HG02885 (cell line): ENCODE measurements around the gene CAMK2A.

ENCODE experiments used
- ATAC-seq: cut with Tn5 transposase; IDR thresholded peaks from one replicate; pipeline ENCODE4 v1.9.1; 2021; ENCODE audit warnings: mild to moderate bottlenecking; ENCODE audit not compliant: unreplicated experiment, poor library complexity

CAMK2A gene

DNA sequence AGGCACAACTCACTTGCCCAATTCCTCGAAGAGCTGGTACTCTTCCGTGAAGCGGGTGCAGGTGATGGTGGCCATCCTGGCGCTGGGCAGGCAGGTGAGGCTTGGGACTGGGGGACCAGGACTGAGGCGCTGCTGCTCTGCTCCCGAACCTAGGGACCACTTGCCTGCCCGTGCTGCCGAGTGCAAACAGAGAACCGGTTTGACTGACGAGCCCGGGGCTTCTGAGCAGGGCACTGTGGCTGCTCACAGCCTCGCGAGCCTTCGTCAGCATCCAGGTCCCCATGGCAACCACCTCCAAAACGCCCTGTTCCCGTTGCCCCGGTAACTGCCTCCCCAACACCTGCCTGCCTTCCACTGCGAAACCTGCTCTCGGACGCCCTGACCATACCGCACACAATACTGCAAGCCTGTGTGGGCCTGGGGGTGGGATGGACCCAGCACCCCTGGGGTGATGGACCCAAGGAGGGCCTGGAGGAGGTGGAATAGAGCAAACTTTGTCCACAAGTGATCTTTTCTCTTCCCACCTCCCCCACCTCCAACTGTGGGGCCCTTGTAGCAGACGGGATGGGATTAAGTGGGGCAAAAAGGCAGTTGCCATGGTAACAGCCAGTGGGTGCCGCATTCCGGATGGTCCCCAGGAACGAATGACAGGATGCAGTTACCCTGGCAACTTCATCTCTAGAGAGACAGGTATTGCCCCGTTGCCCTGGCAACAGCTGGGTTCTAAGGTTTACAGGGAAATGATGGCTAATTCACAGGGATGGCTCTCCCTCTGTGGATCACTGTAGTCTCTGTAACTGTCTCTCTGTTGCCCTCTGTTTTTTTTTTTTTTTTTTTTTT is at the start of gene CAMK2A:
TSS of gene CAMK2A (minus strand) at position 223 of the 840 bp plus-strand sequence. CDS start at position 75, 148 bp downstream.
- no peak for ATAC-seq

DNA sequence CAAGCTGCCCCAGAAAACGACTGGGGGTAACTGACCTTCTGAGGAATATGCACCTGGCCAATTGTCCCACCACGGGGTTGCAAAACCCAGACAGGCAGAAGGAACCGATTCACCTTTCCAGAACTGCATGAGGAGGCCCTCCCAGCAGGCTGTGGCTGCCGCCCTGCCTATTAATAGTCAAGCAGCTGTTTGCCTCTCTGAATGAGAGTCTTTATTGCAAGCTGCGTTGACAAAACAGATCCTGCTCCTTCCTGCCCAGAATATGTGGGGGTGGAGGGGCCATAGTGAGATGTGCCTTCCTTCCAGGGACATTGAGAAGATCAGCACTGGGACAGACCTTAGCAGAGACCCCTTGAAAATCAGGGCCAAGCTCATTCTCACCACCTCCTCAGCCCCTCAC is 49.6 kb upstream of the CAMK2A start:
- no peak for ATAC-seq

DNA sequence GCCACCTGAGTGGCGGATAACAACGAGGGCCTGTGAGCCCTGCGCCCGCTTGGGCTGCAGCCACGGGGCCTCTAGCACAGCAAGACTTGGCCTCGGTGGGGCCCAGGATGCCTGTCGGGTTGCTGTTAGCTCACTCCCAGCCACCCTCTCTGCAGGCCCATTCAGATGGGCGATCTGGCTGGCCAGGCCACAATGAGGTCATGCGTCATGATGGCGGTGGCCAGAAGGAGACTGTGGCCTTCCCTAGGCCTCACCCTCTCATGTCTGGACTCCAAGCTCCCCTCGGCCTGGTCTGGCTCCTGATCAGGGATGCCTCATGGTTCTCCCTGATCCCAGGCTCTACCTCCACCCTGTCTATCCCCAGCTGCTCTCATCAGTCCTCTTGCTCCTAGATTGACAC is 49.0 kb upstream of the CAMK2A start:
- no peak for ATAC-seq

DNA sequence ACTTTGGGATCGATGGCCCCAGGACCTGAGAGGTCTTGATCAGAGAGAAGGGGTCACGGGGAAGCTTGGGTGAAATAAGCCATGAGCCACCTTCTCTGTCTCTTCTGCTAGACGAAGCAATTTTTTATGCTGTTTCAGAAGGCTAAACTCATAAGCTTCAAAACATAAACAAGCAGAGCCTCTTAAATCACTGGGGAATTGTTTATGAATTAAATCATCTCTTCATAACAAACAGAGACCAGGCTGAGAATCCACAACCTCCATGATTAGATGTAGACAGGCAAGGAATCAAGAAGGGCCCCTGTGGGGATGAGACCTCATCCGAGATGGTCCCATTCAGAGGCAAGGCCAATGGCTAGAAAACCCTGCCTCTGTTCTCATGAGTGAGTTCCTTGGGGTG is 46.2 kb upstream of the CAMK2A start:
- ATAC-seq: no peak

DNA sequence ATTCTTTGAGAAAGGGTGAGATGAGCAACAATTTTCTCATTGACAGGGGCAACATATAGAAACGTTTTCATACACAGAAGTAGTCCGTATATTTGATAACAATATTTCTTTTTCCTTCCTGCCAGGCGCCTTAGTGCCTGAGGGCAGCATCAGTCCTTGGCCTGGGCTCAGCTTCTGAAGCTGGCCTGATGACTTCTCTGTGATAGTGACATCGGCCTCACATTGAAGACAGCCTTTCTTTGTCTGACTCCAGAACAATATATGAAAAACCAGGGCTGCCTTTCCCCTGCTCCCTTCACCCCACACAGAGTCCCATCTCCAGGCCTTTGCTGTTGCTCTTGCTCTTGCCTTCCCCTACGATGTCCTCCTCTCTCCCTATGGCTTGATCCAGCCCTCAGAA is 43.8 kb upstream of the CAMK2A start:
- ATAC-seq: no peak

DNA sequence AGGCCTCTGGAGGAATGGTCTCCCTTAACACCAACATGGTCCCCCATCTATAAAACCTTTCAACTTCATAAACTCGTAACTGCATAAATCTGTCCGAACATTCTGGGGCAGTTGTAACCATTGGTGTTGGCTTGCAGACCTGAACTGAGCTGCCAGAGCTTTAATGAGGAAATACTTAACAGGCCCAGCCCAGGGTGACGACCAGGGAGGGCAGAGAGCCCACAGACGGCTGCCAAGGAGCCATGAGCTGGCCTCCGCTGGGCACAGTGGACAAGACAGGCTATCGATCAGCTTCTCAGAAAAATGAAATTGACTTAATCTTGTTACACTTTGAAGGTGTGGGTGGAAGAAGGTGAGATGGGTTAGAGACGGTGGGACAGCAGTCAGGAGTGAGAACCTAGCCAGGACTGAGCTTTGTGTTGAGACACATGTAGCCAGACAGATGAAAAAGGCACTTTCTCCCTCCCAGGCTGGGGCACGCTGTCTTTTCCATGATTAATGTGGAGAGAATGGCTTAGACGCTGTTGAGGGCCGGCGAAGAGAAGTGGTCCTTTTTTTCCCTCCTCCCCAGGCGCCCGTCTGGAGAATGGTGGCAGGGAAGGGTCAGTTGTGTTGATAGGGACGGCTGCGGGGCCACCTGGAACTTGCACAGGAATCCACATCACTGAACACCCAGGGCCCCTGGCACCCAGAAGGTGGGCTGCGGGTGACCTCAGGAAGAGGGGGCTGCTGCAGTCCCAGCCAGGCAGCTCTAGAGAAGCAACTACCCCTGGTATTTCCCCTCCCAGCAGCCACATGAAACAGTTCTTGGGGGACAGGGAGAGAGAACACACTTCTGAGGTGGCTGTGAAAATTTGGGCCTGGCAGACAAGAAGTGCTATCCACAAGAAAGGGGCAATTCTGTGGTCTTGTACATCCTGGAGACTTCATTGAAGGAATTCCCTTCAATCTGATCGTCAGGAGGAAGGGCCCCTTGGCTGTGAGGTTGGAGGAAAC is 40.6 kb upstream of the CAMK2A start:
- ATAC-seq: no peak

DNA sequence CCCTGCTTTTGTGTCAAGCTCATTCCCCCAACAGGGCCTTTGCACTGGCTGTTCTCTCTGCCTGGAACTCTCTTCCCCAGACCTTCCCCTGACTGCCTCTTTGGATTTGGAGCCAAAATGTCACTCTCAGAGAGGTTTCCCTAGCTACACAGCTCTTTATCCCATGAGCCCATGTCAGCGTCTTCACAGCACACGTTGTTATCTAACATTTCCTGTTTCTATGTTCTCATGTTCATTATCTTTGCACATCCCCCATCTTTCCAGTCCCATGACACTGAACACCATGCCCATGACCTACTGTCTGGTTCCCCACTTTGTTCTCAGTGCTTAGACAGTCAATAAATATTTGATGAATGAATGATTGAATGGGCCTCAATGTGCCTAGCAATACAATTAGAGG is 39.5 kb upstream of the CAMK2A start:
- no peak for ATAC-seq

DNA sequence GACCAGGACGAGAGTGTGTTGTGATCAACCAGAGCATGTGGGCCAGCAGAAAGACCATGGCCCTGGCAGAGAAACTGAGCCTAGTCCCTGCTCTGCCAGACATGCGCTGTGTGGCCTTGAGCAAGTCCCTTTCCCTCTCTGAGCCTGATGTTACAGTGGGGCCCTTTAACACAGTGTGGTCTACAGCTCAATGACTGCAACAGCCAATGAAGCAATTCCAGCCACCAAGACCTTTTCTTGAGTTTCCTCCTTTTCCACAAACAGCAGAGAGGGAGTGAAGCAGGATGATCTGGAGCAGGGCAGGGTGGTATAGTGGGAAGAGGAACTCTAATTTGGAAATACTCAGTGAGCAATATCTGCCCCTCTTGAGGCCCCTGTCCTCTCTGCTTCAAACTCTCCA is 38.9 kb upstream of the CAMK2A start:
- ATAC-seq: no peak

DNA sequence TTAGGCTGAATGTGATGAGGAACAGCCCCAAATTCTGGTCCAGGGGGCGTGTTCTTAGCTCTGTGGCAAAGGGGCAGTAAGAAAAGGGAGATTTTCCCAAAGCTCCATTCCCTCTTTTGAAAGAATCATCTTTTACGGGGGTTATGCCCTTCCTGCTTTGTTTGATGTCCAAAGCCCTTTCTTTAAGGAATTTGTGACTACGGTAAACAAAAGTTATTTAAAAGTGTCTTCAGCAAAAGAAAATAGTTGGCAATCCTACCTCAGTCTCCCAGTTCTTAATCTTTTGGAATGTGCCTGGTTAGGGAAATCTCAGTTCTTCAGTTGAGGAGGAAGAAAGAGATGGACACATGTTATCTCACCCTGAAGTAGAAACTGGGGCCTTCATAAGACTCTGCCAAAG is 37.6 kb upstream of the CAMK2A start:
- no peak for ATAC-seq

DNA sequence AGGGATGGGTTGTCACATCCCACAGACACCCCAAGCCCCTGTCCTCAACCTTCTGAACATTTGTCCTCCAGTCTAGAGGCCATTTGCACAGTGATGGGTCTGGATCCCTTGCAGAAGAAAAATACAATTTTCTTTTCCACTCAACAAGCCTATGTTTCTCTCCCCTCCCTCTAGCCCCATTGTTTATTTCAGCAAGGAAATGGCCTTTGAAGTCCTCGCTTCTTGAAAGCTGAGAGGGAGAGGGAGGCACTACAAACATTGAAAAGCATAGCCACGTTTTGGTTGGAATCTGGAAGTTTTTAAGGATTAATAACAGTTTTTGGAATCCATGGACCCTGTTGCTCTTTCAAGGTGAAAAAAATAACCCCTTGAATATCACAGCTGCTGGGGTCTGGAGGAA is 37.1 kb upstream of the CAMK2A start:
- no peak for ATAC-seq

DNA sequence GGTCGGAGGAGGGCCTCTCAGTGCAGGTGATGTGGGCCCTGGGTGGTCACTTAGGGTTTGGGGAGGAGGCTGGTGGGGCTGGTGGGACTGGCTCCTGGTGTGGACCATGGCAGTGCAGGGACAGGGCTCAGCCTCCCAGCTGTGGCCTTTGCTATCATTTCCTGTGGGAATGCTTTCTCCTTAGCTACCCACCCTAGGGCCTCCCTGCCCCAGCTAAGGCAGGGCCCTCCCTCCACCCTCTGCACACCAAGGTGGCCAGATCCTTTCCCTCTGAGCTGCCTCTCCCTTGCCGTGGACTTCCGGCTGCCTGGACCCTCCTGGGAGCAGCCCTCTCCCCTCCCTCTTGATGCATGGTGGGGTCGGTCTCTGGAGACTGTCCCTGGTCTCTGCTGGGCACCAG is 35.9 kb upstream of the CAMK2A start:
- ATAC-seq: no peak

DNA sequence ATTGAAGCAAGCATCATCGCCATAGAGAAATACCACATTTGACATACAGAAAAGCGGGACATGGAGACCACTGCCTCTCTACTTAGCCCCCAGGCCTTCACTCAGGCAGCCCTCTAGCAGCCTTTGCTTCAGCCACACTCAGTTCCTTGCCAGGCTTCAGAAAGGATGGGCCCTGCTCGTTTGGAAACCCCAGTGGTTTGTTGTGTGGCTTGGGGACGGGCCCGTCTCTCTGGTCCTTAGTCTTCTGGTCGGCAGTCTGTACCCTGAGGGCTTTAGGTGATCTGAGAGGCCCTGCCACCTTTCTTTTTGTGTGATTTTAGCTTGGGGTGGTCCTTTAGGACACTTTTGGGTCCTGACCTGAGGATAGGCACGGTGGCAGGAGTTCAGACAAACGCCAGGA is 34.2 kb upstream of the CAMK2A start:
- no peak for ATAC-seq

DNA sequence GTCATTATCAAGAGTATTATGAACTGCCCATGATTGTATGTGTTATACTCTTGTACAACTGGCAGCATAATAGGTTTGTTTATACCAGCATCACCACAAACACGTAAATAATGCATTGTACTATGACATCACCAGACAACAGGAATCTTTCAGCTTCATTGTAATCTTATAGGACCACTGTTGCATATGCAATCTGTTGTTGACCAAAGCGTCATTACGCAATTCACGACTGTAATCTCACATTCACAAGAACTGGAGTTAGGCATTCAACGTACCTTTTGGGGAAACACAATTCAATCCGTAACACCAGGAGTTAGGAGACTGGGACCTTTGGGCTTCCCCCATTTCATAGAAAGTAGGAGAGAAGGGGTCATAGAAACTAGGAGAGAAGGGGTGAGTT is 33.5 kb upstream of the CAMK2A start:
- ATAC-seq: no peak

DNA sequence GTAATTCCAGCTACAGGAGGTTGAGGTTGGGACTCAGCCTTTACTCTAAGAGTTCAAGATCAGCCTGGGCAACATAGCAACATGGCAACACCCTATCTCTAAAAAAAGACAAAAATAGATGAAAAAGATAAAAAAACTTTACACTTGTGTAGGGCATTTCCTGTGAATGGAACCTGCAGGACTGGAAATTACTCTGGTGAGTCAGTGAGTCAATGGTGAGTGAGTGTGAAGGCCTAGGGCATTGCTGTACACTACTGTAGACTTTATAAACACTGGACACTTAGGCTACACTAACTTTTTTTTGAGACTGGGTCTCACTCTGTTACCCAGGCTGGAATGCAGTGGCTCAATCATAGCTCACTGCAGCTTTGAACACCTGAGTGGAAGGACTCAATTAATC is 32.6 kb upstream of the CAMK2A start:
- ATAC-seq: no peak

DNA sequence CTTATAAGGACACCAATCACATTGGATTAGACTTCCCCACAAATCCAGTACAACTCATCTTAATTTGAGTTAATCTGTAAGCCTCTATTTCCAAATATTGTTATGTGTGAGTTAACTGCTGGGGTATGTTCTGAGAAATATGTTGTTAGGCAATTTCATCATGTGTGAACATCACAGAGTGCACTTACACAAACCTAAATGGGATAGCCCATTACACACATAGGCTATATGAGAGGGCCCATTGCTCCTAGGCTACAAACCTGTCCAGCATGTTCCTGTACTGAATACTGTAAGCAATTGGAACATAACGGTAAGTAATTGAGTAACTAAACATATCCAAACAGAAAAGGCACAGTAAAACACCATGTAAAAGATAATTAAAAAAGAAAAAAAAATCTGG is 32.2 kb upstream of the CAMK2A start:
- no peak for ATAC-seq

DNA sequence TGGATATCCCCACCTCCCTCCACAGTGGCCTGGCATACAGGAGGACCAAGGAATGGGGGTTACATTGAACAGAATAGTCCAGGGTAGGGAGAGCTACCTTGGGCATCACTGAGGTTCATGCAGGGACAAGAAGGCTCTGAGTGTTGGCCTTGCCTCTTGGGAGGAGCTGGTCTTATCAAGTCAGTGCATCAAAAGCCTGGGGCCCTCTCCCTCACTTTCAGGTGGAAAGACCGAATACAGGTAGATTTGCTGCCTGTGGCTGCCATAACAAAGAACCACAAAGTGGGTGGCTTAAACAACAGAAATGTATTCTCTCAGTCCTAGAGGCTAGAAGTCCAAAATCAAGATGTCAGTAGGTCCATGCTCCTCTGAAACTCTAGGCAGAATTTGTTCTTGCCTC is 31.6 kb upstream of the CAMK2A start:
- no peak for ATAC-seq

DNA sequence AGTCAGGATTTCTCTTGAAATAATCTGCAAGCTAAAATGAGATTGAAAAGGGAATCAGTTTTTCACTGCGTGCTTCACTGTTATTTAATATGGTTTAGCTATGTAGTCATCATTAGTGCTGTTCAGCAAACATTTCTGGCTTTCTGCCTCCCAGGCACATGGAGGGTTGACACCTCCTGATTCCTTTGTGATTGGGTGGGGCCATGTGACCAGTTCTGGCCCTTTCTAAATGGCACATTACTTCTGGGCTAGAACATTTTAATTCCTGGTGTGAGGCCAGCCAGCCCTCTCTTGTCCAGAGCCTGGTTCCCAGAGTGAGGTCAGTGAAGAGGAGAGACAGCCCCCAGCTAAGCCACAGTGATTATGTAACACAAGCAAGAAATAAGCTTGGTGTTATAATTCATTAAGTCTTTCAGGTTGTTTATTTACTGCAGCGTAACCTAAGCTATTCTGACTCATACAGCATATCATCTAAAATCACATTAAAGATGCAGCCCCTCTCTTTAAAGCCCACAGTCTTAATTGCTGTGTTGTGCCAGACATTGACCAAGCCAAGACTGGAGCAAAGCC is 30.6 kb upstream of the CAMK2A start:
- ATAC-seq: no peak

DNA sequence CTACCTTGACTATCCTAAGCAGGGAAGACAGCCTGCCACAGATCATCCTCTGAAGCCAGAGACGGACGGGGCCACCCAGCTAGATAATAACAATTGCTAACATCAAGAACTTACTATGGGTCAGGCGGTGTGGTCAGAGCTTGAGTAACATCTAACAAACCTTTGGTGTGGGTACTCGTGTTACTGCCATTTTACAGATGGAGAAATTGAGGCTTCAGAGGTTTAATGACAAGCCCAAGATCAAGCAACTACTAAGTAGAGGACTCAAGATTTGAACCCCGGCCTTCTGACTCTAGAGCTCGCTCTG is 29.9 kb upstream of the CAMK2A start:
- ATAC-seq: no peak

DNA sequence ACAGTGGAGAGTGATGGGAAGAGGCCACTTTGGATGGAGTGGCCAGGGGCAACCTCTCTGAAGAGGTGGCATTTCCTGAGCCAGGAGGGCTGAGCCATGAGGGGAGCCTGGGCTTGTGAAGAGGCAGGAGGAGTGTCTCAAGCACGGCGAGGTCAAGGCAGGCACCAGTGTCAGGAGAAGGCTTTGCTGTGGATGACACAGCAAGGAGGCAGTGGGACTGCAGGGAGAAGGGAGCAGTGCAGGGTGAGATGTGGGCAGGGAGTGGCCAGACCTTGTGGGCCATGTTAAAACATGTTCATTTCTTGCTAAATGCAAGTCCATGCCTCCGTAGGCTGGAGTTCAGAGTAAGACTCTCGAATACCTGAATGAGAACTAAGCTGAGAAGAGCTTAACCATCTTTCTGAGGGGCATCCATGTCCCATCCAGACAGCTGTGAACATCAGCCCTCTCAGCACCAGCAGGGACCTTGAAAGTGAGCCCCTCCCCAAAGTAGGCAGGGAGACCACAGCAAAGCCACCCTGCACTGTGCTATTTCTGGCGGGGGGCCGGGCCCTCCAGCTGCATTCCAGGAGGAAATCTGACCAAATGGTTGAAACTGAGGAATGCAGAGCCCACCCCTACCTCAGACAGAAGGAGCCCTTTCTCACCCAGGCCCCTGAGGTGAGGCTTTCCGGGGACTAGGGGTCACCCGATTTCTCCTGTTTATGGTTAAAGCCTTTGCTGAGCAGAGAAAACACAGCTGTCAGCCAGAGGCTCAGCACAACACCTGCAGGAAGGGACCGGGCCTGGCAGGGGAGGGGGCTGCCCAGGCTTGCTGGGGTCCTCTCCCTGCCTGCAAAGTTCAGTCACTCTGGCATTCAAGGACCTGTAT is 29.3 kb upstream of the CAMK2A start:
- ATAC-seq: no peak
